ENCODE measurements around the gene SOX12. TPM values are rescaled to one million over a fixed set of nuclear protein-coding genes. Genes with fewer than 3 reads are reported as not detected.

SOX12 gene
- total RNA-seq, 3 donors from 2014 or later, result 1.1 to 3.7 (median 3.3) TPM

DNA sequence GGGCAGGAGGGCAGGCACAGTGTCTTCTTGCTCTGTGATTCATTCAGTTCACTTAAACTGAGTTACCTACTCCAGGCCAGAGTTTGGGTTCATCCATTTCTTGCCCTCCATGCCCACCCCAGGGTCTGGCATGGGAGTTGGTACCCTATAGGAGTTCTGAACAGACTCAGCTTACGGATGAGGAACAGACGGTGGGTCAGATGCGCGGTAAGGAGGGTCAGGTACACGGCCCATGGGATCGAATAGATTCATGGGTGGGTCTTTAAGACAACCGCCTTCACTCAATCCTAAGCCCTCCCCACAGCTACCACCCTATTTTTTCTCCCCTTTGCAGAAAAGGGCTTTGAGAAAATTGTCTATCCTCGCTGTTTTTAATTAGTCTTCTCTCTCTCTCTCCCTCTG, 42.1 kb downstream of the SOX12 start:
- H3K27ac ChIP-seq, result peak overlapping the region; percentile 52 to 83
- DNase-seq (ENCODE audit: low spot score in 2 of 2), result no peak
- intact Hi-C loops (cut with DNase I; ENCODE audit: low total_unique reads), result no loop called here
- H3K4me1 ChIP-seq, result peaks cover 4 to 8% of the 10 kb centered on the region in 2 donors
- no peaks in the 10 kb centered on the region for H3K36me3 ChIP-seq
- no peak for TF ChIP-seq POLR2AphosphoS5 (IDR thresholded peaks at IDR 0.05)
- TF ChIP-seq, protein P1, sequence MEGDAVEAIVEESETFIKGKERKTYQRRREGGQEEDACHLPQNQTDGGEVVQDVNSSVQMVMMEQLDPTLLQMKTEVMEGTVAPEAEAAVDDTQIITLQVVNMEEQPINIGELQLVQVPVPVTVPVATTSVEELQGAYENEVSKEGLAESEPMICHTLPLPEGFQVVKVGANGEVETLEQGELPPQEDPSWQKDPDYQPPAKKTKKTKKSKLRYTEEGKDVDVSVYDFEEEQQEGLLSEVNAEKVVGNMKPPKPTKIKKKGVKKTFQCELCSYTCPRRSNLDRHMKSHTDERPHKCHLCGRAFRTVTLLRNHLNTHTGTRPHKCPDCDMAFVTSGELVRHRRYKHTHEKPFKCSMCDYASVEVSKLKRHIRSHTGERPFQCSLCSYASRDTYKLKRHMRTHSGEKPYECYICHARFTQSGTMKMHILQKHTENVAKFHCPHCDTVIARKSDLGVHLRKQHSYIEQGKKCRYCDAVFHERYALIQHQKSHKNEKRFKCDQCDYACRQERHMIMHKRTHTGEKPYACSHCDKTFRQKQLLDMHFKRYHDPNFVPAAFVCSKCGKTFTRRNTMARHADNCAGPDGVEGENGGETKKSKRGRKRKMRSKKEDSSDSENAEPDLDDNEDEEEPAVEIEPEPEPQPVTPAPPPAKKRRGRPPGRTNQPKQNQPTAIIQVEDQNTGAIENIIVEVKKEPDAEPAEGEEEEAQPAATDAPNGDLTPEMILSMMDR (IDR thresholded peaks at IDR 0.05), result no peak
- TF ChIP-seq POLR2A (IDR thresholded peaks at IDR 0.05), result no peak
- no peaks in the 10 kb centered on the region for H3K9me3 ChIP-seq
- H3K27me3 ChIP-seq, result no peaks in the 10 kb centered on the region
- no peak overlapping the region for H3K4me3 ChIP-seq

DNA sequence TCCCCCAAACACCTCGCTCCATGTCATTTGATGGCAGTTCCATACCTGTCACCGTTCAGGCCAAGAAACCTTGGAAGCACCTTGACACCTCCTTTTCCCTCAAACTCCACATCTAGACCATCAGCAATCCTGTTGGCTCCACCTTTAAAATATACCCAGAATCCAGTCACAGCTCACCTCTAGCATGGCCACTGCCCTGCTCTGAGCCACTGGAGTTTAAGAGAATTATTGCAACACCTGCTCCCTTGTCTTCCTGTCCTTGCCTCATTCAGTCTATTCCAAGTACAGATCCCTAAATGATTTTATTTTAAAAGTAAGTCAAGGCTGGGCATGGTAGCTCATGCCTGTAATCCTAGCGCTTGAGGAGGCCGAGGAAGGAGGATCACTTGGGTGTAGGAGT, 43.6 kb downstream of the SOX12 start:
- Histone ChIP-seq H3K27me3 (no peaks in the 10 kb centered on the region), H3K36me3 (no peaks in the 10 kb centered on the region), H3K9me3 (no peaks in the 10 kb centered on the region), H3K4me3 (no peak overlapping the region), H3K4me1 (peaks cover 4 to 8% of the 10 kb centered on the region in 2 donors), H3K27ac (peak overlapping the region; percentile 0 to 51)
- TF ChIP-seq POLR2A (IDR thresholded peaks at IDR 0.05) (no peak), POLR2AphosphoS5 (IDR thresholded peaks at IDR 0.05) (no peak)
- TF ChIP-seq, protein P1 (IDR thresholded peaks at IDR 0.05), result no peak
- intact Hi-C loops (cut with DNase I; ENCODE audit: low total_unique reads), result no loop called here
- DNase-seq (ENCODE audit: low spot score in 2 of 2), result no peak

DNA sequence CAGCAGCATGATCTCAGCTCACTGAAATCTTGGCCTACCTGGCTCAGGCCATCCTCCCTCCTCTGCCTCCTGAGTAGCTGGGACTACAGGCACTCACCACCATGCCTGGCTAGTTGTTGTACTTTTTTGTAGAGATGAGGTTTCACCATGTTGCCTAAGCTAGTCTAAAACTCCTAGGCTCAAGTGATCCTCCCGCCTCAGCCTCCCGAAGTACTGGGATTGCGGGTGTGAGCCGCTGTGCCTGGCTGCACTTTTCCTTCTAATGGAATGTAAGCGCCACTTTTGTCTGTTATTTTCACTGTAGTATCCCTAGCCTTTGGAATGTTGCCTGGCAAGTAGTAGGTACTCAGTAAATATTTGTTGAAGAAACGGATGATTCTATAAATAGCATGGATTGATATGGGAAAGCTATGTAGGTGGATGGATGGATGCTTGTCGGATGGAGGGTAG, 44.8 kb downstream of the SOX12 start:
- no peak overlapping the region for H3K4me3 ChIP-seq
- H3K27ac ChIP-seq, result peak overlapping the region; percentile 56 to 61
- intact Hi-C loops (cut with DNase I; ENCODE audit: low total_unique reads), result no loop called here
- peaks cover under 1 to 8% of the 10 kb centered on the region in 2 donors for H3K4me1 ChIP-seq
- H3K27me3 ChIP-seq, result no peaks in the 10 kb centered on the region
- H3K36me3 ChIP-seq, result no peaks in the 10 kb centered on the region
- no peak for DNase-seq (ENCODE audit: low spot score in 2 of 2)
- no peak for TF ChIP-seq POLR2AphosphoS5 (IDR thresholded peaks at IDR 0.05)
- TF ChIP-seq, protein P1 (IDR thresholded peaks at IDR 0.05), result no peak
- no peak for TF ChIP-seq POLR2A (IDR thresholded peaks at IDR 0.05)
- H3K9me3 ChIP-seq, result no peaks in the 10 kb centered on the region

DNA sequence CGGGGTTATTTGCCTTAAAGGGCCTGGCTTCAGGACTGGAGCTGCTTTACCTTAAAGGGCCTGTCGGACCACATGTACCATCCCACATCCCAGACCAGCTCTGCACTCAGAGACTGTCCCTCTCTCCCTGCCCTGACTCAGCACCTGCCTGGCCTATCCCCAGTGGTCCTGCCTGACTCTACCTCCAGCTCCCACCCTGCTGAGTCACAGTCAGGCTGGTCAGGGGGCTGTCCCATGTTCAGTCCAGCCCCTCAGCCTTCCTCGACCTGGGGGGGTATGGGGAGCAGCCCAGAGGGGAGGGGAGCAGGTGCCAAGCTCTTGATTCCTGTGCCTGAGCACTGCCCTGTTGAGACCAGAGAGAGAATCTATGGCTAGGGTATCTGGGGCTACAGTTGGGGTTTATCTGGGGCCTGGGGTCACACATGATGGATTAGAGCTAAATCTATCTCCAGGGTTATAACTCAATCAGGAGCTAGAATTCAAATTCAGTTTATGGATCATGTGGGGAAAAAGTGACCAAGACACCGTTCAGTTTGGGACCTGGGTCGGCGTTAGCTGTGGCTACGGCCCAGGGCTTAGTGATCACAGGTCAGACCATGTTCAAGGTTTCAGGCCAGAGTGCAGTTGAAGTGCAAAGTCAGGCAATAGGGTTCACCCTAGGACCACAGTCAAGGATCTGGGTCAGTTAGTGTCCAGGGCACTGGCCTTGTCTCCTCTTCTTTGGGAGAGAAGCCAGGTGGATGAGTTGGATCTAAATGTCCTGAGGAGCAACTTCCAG, 45.8 kb downstream of the SOX12 start:
- Histone ChIP-seq H3K27ac (peak overlapping the region; percentile 78 to 83), H3K36me3 (no peaks in the 10 kb centered on the region), H3K27me3 (no peaks in the 10 kb centered on the region), H3K4me1 (peaks cover 0 to 8% of the 10 kb centered on the region in 2 donors), H3K4me3 (peak overlapping the region in 1 of 3 donors; percentile 12), H3K9me3 (no peaks in the 10 kb centered on the region)
- TF ChIP-seq, protein P1 (IDR thresholded peaks at IDR 0.05), result no peak
- no peak for TF ChIP-seq POLR2A (IDR thresholded peaks at IDR 0.05)
- no peak for TF ChIP-seq POLR2AphosphoS5 (IDR thresholded peaks at IDR 0.05)
- no peak for DNase-seq (ENCODE audit: low spot score in 2 of 2)
- intact Hi-C loops (cut with DNase I; ENCODE audit: low total_unique reads), result no loop called here

Data from breast epithelium (tissue), 4 donors.